ENCODE data around the gene RSRP1. TPM values are rescaled to one million over a fixed set of nuclear protein-coding genes. Genes with fewer than 3 reads are reported as not detected.
A peak's percentile ranks its signal among the peaks of the same experiment; 100 is the strongest.
"Not testable (repeated sequence)": the region's sequence is repeated elsewhere in the genome, so short reads cannot be mapped to it uniquely, and the experiment has no call there.

The RSRP1 gene
- total RNA-seq, 1 experiment from 2014 or later = 65.3 TPM

- DNase-seq (ENCODE audit: low read depth) = no peak
These were observed 9.9 kb upstream of the RSRP1 start for GRCh38 chr1:25257196-25257595.

- DNase-seq (ENCODE audit: low read depth) = no peak
These were observed 9.3 kb upstream of the RSRP1 start for GRCh38 chr1:25256578-25256965.

GRCh38 chr1:25255706-25256577, 8.7 kb upstream of the RSRP1 start:
- DNase-seq (ENCODE audit: low read depth) = no peak

GRCh38 chr1:25253911-25254310, 6.7 kb upstream of the RSRP1 start:
- DNase-seq (ENCODE audit: low read depth) = no peak

GRCh38 chr1:25247829-25248754, 838 bp upstream of the RSRP1 start:
- DNase-seq (ENCODE audit: low read depth) = no peak

GRCh38 chr1:25246600-25247023, 642 bp downstream of the RSRP1 start:
- DNase-seq (ENCODE audit: low read depth) = no peak

GRCh38 chr1:25245809-25246599, 1.2 kb downstream of the RSRP1 start:
- peak; percentile 44 for DNase-seq (ENCODE audit: low read depth)

GRCh38 chr1:25245393-25245792, 1.9 kb downstream of the RSRP1 start:
- no peak for DNase-seq (ENCODE audit: low read depth)

- no peak for DNase-seq (ENCODE audit: low read depth)
These were observed 3.3 kb downstream of the RSRP1 start for GRCh38 chr1:25243907-25244306.

GRCh38 chr1:25239681-25240541, 7.3 kb downstream of the RSRP1 start:
- peak; percentile 90 for DNase-seq (ENCODE audit: low read depth)

- no peak for DNase-seq (ENCODE audit: low read depth)
These were observed 9.2 kb downstream of the RSRP1 start for GRCh38 chr1:25238046-25238445.

- DNase-seq (ENCODE audit: low read depth) = not testable (repeated sequence)
These were observed 11.0 kb downstream of the RSRP1 start for GRCh38 chr1:25236261-25236660.

GRCh38 chr1:25235411-25235810, 11.8 kb downstream of the RSRP1 start:
- DNase-seq (ENCODE audit: low read depth) = not testable (repeated sequence)

GRCh38 chr1:25232866-25233784, 14.1 kb downstream of the RSRP1 start:
- peak; percentile 93 for DNase-seq (ENCODE audit: low read depth)

- DNase-seq (ENCODE audit: low read depth) = peak; percentile 91
These were observed 15.0 kb downstream of the RSRP1 start, which contains the start of gene SYF2 for GRCh38 chr1:25232027-25232865. SYF2 (minus strand) TSS chr1:25232502; CDS start chr1:25232467, 35 bp downstream.

- peak; percentile 45 for DNase-seq (ENCODE audit: low read depth)
These were observed 23.8 kb downstream of the RSRP1 start for GRCh38 chr1:25223471-25223870.

- no peak for DNase-seq (ENCODE audit: low read depth)
These were observed 24.6 kb downstream of the RSRP1 start for GRCh38 chr1:25222606-25223005.

- no peak for DNase-seq (ENCODE audit: low read depth)
These were observed 26.6 kb downstream of the RSRP1 start for GRCh38 chr1:25220666-25221065.

Measured in LHCN-M2 (cell line).